ENCODE measurements around the gene TM9SF3. TPM values are rescaled to one million over a fixed set of nuclear protein-coding genes. Genes with fewer than 3 reads are reported as not detected.
"Not testable (repeated sequence)": the region's sequence is repeated elsewhere in the genome, so short reads cannot be mapped to it uniquely, and the experiment has no call there.

Gene TM9SF3
- total and polyA plus RNA-seq, 3 experiments from 2014 or later: 89.7 to 103 (median 95.8) TPM

- CTCF ChIA-PET; H3K36me3 ChIP-seq (ENCODE audit: insufficient read depth, low read length); H3K27me3 ChIP-seq (ENCODE audit: insufficient read depth, low read length, poor library complexity, severe bottlenecking); H3K27ac ChIP-seq (ENCODE audit: low read depth, low read length); DNase-seq; POLR2A ChIA-PET; H3K4me3 Mint-ChIP-seq; H3K9me3 ChIP-seq (ENCODE audit: low read length); H3K9me3 Mint-ChIP-seq; H3K4me3 ChIP-seq (ENCODE audit: low read length); H3K27me3 Mint-ChIP-seq: not testable (repeated sequence)
- peaks cover 18% of the 10 kb centered on the region for H3K4me1 ChIP-seq (ENCODE audit: insufficient read depth, low read length)
- Mint-ChIP-seq H3K36me3 (peaks cover 10 to 61% (median 21%) of the 10 kb centered on the region in 3 donors), H3K4me1 (peaks cover 69 to 91% (median 90%) of the 10 kb centered on the region in 3 donors), H3K27ac (peak overlapping the region in 1 of 8 donors; percentile 61)
These were observed 12.2 kb downstream of the TM9SF3 start for GRCh38 chr10:96574564-96574963.

GRCh38 chr10:96573036-96573435 lies 13.8 kb downstream of the TM9SF3 start:
- Histone ChIP-seq H3K27ac (ENCODE audit: low read depth, low read length) (no peak overlapping the region), H3K27me3 (ENCODE audit: insufficient read depth, low read length, poor library complexity, severe bottlenecking) (no peaks in the 10 kb centered on the region), H3K36me3 (ENCODE audit: insufficient read depth, low read length) (peaks cover 4% of the 10 kb centered on the region), H3K4me1 (ENCODE audit: insufficient read depth, low read length) (peaks cover 16% of the 10 kb centered on the region), H3K9me3 (ENCODE audit: low read length) (no peaks in the 10 kb centered on the region), H3K4me3 (ENCODE audit: low read length) (no peak overlapping the region)
- H3K27ac Mint-ChIP-seq: no peak overlapping the region
- CTCF ChIA-PET: interaction anchor here (1.3 kb wide), 1 partner anchor 11 kb away, joined by 3 read pairs; no protein-coding TSS in a partner anchor
- H3K36me3 Mint-ChIP-seq: peaks cover 10 to 70% (median 23%) of the 10 kb centered on the region in 3 donors
- DNase-seq: no peak
- peaks cover 70 to 91% (median 90%) of the 10 kb centered on the region in 3 donors for H3K4me1 Mint-ChIP-seq
- H3K9me3 Mint-ChIP-seq: no peaks in the 10 kb centered on the region
- POLR2A ChIA-PET: no interaction called here
- H3K27me3 Mint-ChIP-seq: no peaks in the 10 kb centered on the region
- H3K4me3 Mint-ChIP-seq: no peak overlapping the region

DNA sequence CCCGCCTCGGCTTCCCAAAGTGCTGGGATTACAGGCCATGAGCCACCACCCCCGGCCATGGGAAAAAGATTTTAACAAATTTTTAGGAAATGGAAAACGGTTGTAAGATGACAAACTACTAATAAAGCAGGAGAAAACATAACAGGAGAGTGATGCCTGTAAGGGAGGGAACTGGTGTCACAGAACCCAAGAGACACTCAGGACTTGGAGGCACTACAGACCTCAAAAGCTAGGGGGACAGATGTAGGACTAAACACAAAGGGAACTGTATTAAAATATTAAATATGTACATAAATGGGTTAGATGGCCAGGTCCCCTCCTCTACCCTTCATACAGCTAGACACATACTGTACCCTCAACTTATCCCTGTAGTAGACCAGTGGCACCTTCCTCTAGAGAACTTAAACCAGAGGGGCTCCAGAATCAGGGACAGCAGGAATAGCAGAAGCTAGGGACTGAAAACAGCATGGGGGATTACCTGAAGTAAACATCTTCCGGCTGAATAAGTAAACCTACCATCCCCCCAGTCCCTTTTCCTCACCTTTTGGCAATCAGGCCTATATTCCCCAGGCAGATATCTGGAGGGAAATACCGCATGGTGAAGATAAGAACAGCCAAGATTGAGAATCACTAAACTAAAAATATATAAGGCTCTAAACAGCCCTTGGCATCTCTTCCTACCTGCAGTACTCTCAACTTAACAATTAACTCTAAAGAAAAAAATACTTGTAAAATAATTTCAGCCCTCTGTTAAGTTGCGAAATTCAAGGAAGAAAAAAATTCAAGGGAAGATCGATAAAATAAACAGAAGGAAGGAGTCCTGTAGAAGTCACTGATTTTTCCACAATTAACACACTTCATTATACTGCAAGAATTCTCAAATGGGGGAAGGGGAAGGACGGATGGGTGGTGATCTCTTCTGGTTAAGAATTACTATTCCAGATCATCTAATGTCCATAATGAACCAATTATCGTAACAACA lies 15.5 kb downstream of the TM9SF3 start:
- peaks cover 7% of the 10 kb centered on the region for H3K4me1 ChIP-seq (ENCODE audit: insufficient read depth, low read length)
- H3K9me3 ChIP-seq (ENCODE audit: low read length): no peaks in the 10 kb centered on the region
- H3K9me3 Mint-ChIP-seq: no peaks in the 10 kb centered on the region
- H3K36me3 Mint-ChIP-seq: peaks cover 10 to 78% (median 20%) of the 10 kb centered on the region in 3 donors
- peaks cover 4% of the 10 kb centered on the region for H3K36me3 ChIP-seq (ENCODE audit: insufficient read depth, low read length)
- H3K27me3 Mint-ChIP-seq: no peaks in the 10 kb centered on the region
- CTCF ChIA-PET: interaction anchor here (1.3 kb wide), 1 partner anchor 9 kb away, joined by 3 read pairs; no protein-coding TSS in a partner anchor
- H3K4me1 Mint-ChIP-seq: peaks cover 69 to 91% (median 88%) of the 10 kb centered on the region in 3 donors
- H3K27ac ChIP-seq (ENCODE audit: low read depth, low read length): no peak overlapping the region
- H3K27me3 ChIP-seq (ENCODE audit: insufficient read depth, low read length, poor library complexity, severe bottlenecking): no peaks in the 10 kb centered on the region
- POLR2A ChIA-PET: no interaction called here
- no peak overlapping the region for H3K4me3 Mint-ChIP-seq
- H3K4me3 ChIP-seq (ENCODE audit: low read length): no peak overlapping the region
- DNase-seq: no peak
- H3K27ac Mint-ChIP-seq: peak overlapping the region in 3 of 8 donors; percentile 7 to 37 (median 35)

GRCh38 chr10:96570511-96570910 lies 16.3 kb downstream of the TM9SF3 start:
- Histone ChIP-seq H3K27ac (ENCODE audit: low read depth, low read length) (no peak overlapping the region), H3K9me3 (ENCODE audit: low read length) (no peaks in the 10 kb centered on the region), H3K4me1 (ENCODE audit: insufficient read depth, low read length) (peaks cover 10% of the 10 kb centered on the region), H3K4me3 (ENCODE audit: low read length) (no peak overlapping the region), H3K36me3 (ENCODE audit: insufficient read depth, low read length) (peaks cover 4% of the 10 kb centered on the region), H3K27me3 (ENCODE audit: insufficient read depth, low read length, poor library complexity, severe bottlenecking) (no peaks in the 10 kb centered on the region)
- CTCF ChIA-PET: interaction anchor here (1.2 kb wide), 1 partner anchor 640 kb away, joined by 3 read pairs; no protein-coding TSS in a partner anchor
- no peaks in the 10 kb centered on the region for H3K9me3 Mint-ChIP-seq
- no peak overlapping the region for H3K27ac Mint-ChIP-seq
- no peak overlapping the region for H3K4me3 Mint-ChIP-seq
- peaks cover 73 to 91% (median 90%) of the 10 kb centered on the region in 3 donors for H3K4me1 Mint-ChIP-seq
- DNase-seq: no peak
- no peaks in the 10 kb centered on the region for H3K27me3 Mint-ChIP-seq
- H3K36me3 Mint-ChIP-seq: peaks cover 10 to 76% (median 20%) of the 10 kb centered on the region in 3 donors
- POLR2A ChIA-PET: no interaction called here

GRCh38 chr10:96568402-96568801 lies 18.4 kb downstream of the TM9SF3 start:
- Mint-ChIP-seq H3K9me3 (no peaks in the 10 kb centered on the region), H3K27me3 (no peaks in the 10 kb centered on the region), H3K36me3 (peaks cover 4 to 74% (median 10%) of the 10 kb centered on the region in 3 donors), H3K27ac (peak overlapping the region in 4 of 8 donors; percentile 6 to 68 (median 38)), H3K4me3 (no peak overlapping the region), H3K4me1 (peaks cover 61 to 79% (median 78%) of the 10 kb centered on the region in 3 donors)
- H3K27ac ChIP-seq (ENCODE audit: low read depth, low read length): no peak overlapping the region
- no peak overlapping the region for H3K4me3 ChIP-seq (ENCODE audit: low read length)
- H3K4me1 ChIP-seq (ENCODE audit: insufficient read depth, low read length): peaks cover 10% of the 10 kb centered on the region
- H3K9me3 ChIP-seq (ENCODE audit: low read length): no peaks in the 10 kb centered on the region
- no peaks in the 10 kb centered on the region for H3K27me3 ChIP-seq (ENCODE audit: insufficient read depth, low read length, poor library complexity, severe bottlenecking)
- ChIA-PET POLR2A (no interaction called here), CTCF (no interaction called here)
- DNase-seq: no peak
- peaks cover 4% of the 10 kb centered on the region for H3K36me3 ChIP-seq (ENCODE audit: insufficient read depth, low read length)

DNA sequence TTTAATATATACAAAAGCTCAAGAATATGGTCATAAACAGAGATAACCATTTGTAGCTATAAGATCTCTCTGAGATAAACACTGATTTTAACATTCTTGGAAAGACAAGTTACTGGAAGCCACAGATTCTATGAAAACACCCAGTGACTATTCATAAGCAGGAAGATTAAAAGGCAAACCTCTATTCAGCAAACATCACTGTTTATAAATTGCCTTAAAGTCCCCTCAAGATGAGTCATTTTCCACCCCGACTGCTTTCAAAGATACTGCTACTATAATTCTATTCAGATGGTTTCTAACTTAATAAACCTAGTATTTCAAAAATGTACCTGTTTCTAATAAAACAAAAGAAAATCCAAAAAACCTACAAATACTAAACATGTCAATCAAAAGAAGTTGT lies 21.0 kb downstream of the TM9SF3 start:
- CTCF ChIA-PET: no interaction called here
- Histone ChIP-seq H3K36me3 (ENCODE audit: insufficient read depth, low read length) (peaks cover 5% of the 10 kb centered on the region), H3K27me3 (ENCODE audit: insufficient read depth, low read length, poor library complexity, severe bottlenecking) (no peaks in the 10 kb centered on the region), H3K4me1 (ENCODE audit: insufficient read depth, low read length) (peaks cover 10% of the 10 kb centered on the region), H3K27ac (ENCODE audit: low read depth, low read length) (no peak overlapping the region), H3K4me3 (ENCODE audit: low read length) (no peak overlapping the region), H3K9me3 (ENCODE audit: low read length) (no peaks in the 10 kb centered on the region)
- H3K27me3 Mint-ChIP-seq: no peaks in the 10 kb centered on the region
- peaks cover 0 to 76% (median 10%) of the 10 kb centered on the region in 3 donors for H3K36me3 Mint-ChIP-seq
- H3K4me1 Mint-ChIP-seq: peaks cover 50 to 60% (median 55%) of the 10 kb centered on the region in 3 donors
- POLR2A ChIA-PET: no interaction called here
- DNase-seq: no peak
- H3K27ac Mint-ChIP-seq: peak overlapping the region in 4 of 8 donors; percentile 4 to 38 (median 16)
- H3K4me3 Mint-ChIP-seq: no peak overlapping the region
- no peaks in the 10 kb centered on the region for H3K9me3 Mint-ChIP-seq

GRCh38 chr10:96560966-96561887 lies 25.6 kb downstream of the TM9SF3 start:
- peak overlapping the region in 2 of 8 donors; percentile 37 to 67 for H3K27ac Mint-ChIP-seq
- no peak overlapping the region for H3K4me3 Mint-ChIP-seq
- ChIA-PET POLR2A (no interaction called here), CTCF (no interaction called here)
- H3K9me3 Mint-ChIP-seq: no peaks in the 10 kb centered on the region
- peaks cover 31% of the 10 kb centered on the region for H3K36me3 ChIP-seq (ENCODE audit: insufficient read depth, low read length)
- no peak overlapping the region for H3K4me3 ChIP-seq (ENCODE audit: low read length)
- no peak for DNase-seq
- peaks cover 4% of the 10 kb centered on the region for H3K4me1 ChIP-seq (ENCODE audit: insufficient read depth, low read length)
- no peaks in the 10 kb centered on the region for H3K27me3 ChIP-seq (ENCODE audit: insufficient read depth, low read length, poor library complexity, severe bottlenecking)
- H3K4me1 Mint-ChIP-seq: peaks cover 12 to 15% (median 14%) of the 10 kb centered on the region in 3 donors
- peaks cover 0 to 65% (median 18%) of the 10 kb centered on the region in 3 donors for H3K36me3 Mint-ChIP-seq
- no peaks in the 10 kb centered on the region for H3K9me3 ChIP-seq (ENCODE audit: low read length)
- no peaks in the 10 kb centered on the region for H3K27me3 Mint-ChIP-seq
- no peak overlapping the region for H3K27ac ChIP-seq (ENCODE audit: low read depth, low read length)

All from CD8-positive, alpha-beta memory T cell (primary cell).